ENCODE data around the gene CENPT.
"Not testable (repeated sequence)": the region's sequence is repeated elsewhere in the genome, so short reads cannot be mapped to it uniquely, and the experiment has no call there.

Gene CENPT

DNA sequence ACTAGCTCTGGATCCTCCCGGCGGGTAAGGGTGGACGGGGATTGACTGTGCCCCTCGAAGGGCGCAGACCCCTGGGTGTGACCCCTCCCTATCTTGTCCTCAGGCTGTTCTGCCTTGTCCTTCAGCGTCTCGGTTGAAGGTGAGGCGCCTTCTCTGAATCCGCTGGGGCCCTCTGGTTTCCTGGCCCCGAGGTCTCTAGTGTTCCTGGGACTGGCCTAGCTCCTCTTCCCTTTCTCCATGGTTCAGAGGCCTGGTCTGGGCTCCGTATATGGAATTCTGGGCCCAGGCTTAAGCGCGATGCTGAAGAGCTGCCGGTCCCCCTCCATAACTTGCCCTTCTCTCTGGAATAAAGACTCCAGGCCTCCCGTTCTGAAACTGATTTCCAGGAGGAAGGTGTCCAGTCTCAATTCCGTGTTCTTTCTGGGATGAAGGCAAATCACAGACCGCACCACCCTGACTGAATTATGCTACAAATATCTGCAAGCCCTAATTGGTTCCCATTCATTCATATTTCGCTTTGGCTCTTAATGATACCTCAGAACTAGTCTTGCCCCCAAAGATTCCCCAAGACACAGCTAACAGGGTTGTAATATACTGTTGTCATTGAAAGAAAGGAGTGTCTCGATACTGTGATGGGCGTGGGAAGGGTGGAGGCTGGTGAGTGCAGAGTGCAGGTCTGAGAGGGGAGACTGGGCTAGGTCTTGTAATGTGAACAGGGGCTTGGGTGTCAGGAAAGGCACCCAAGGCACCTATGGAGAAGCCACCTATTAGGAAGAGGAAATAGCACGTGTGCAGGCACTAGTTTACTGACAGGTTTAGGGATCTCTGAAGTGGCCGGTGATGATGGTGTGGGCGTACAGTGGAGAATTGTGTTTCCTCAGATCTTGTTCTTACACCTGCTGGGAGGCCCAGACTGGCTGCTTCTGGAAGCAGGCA, 26.2 kb upstream of the CENPT start:
- DNase-seq, result peak; percentile 27

DNA sequence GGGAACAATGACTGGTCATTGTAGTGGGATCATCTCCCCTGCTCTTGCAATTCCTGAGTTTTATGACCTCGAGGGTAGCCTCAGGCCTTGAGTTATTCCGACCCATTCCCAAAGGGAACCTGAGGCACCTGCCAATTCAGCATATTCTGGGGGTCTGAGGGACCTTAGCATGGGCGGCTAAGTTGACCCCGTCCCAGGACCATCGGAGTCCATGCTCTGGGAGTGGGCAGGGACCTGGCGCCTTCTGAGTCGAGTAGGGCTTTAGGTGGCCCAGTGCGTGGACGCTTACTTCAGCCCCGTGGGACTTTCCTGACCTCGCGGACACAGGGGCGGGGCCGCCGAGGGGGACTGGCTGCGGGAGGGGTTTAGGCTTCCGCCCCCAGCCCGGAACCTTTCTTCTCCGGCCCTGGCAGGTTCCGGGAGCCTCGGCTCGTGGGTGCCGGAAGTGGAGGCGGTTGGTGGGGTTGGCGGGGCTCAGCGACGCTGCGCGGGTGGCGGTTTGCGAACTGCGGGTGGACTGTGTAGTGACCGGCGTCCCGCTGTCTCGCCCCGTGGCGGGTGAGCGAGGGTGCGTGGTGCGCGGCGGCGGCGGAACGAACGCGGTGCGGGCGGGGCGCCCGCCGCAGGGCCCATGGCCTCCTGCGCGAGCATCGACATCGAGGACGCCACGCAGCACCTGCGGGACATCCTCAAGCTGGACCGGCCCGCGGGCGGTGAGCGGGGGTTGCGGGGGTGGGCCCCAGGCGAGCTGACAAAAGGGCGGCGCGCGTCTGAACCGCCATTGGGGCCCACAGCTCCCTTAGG, 25.3 kb upstream of the CENPT start, which contains the start of gene EDC4:
TSS of gene EDC4 (plus strand) at position 422 of the 804 bp plus-strand sequence. CDS start at position 632, 210 bp downstream.
- peak; percentile 90 for DNase-seq

DNA sequence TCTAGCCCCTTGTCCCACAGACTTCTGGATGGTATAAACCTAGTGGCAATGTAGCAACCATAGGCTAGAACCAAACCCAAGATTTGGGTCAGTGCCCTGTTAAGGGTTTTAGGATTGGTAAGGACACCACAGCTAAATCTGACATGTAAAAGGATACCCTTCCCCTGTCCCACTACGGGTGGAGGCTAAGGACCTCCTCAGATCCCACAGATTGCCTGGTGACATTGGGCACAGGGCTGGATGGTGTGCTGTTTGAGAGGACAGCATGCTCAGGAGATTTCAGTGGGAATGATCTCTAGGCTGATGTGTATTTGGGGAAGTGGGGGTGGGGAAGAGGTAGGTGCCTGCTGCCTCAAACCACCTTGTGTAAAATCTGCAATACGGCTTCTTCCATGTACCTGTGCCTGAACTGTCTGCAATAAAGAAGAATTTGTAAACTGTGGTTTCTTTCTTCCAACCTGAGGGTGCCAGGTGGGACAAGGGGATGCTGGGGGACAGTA, 24.7 kb upstream of the CENPT start:
- peak; percentile 14 for DNase-seq

DNA sequence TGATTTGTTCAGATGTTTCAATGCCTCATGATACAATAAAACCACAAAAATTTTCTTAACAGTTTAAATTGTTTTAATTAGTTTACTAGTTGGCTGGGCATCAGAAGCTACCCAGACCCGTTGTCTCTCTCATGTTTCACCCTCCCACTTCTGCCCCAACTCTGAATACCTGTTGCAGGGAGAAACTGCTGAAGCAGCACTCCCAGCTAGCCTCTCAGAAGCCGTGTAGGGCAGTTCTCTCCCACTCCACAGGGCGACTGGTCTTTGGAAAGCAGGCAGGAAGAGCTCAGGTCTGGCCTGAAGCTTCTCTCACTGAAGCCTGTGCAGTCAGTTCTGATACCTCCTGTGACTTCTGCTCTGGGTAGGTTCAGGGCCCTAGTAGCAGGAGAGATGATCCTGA, 23.8 kb upstream of the CENPT start:
- peak; percentile 25 for DNase-seq

DNA sequence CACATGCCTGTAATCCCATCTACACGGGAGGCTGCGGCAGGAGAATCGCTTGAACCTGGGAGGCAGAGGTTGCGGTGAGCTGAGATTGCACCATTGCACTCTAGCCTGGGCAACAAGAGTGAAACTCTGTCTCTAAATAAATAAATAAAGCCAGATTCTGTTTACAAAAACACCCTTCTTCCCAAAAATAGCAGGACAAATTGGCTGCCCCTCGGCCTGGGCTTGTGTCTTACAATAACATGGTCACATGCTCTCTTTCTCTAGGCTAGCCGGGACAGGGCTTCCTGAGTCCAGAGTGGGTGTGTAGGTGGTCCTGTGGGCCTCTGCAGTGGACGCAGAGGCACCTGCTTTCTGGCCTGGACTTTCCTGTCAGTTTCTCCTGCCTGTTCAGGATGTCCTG, 22.2 kb upstream of the CENPT start:
- no peak for DNase-seq

DNA sequence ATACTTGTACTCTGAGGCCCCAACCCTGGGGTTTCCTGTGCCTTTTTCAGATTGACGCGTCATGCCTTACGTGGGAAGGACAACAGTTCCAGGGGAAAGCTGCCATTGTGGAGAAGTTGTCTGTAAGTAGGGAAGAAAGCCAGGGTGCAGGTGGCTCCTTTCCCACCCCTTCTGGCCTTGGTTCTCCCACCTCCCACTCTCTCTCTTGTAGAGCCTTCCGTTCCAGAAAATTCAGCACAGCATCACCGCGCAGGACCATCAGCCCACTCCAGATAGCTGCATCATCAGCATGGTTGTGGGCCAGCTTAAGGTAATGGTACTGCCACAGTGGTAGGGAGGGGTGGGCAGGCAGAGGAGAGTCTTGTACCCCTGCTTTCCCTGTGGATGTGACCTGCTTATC, 20.8 kb upstream of the CENPT start:
- DNase-seq, result no peak

DNA sequence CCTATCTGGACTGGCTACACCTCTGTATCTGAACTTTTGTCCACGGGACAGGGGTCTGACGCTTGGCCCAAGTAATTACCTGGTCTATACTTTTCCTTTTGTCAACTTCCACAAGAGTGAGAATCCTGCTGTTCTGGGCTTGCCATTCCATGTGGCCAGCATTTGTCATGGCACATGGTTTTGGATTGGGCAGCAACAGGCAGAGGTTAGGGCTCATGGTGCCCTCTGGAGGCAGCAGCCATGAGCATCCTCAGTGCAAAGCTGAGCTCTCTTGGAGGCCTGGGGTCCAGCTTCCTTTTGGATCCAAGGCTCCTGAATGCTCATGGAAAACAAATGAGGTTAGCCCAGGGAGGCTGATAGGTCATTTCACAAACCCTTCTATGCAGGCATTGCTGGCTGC, 17.8 kb upstream of the CENPT start:
- peak; percentile 73 for DNase-seq

DNA sequence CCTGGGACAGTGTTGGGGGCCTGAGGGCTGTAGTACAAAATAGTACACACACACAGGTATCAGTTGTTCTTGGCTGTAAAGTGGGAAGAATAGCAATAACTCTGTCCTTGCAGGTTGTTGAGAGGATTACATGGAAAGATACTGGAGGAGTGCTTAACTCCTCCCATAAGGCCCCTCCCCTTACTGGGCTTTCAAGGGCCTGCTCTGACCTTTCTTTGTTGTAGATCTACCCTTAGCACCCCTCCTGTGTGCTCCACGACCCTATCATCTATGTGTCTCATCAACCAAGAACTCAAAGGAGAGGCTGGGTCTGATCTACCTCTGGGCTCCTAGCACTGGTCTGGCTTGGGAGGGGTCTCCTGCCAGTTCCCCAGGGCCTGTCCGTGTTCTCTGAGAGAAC, 17.1 kb upstream of the CENPT start:
- no peak for DNase-seq

DNA sequence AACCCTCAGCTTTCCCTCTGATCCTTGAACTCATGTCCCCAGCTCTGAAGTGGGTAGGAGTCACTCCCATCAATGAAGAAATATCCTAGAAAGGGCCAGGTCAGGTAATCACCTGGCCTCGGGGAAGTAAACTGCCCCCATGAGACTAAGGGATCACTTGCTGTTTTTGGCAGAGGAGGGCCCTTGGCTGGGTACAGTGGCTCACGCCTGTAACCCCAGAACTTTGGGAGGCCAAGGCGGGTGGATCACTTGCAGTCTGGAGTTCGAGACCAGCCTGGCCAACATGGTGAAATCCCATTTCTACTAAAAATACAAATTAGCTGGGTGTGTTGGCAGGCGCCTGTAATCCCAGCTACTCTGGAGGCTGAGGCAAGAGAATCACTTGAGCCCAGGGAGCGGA, 16.6 kb upstream of the CENPT start:
- not testable (repeated sequence) for DNase-seq

DNA sequence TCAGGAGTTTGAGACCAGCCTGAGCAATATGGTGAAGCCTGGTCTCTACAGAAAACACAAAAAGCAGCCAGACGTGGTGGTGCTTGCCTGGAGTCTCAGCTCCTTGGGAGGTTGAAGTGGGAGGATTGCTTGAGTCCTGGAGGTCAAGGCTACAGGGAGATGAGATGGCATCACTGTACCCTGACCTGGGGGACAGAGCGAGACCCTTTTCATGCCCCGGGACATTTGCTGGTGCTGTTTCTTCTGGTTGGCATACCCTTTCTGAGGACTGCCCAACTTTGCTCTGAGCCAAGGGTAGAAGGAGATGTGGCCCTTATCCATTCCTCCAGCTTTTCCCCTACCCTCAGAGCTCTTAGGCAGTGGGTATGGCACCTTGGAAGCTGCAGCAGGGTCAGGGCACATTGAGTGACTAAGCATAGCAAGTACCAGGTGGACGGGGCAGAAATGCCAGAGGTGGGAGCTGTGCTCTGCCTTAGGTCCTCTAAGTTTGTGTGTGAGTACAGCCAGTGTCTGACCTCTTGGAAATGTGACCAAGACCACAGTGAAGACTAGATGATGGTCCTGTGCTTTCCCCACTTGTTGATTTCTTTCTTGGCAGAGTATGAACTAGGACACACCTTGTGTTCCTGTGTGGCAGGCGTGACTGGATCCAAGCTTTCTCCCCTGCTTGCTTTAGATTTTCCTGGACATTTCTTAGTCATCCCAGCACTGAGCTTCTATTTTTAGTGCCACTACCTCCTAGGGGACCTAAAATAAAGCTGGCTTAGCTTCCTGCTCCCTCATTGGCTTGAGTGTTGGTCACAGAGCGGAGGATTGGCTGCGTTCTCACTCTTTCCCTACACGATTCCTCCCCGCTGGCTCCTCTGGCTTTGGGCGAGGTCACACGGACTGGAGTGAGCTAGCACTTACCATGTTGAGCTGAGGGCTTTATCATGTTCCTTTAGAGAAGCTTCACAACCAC, 15.4 kb upstream of the CENPT start:
- no peak for DNase-seq

DNA sequence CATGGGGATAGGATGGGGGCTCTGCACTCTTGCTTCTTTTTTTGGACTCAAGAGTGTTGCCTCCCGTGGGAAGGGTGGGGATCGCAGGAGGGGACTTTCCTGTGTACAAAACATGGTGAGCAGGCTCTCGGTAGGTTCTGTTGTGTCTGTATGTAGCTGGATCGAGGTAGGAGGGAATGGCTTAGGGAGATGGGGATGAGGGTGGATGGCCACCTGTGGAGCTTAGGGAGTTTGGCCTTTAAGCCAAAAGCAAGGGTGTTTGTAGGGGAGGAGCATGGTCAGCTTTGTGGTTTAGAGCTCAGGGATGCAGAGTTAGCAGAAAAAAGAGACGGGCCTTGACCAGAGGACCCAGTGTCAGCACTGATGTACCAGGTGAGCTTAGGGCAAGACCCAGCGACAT, 14.4 kb upstream of the CENPT start:
- no peak for DNase-seq

DNA sequence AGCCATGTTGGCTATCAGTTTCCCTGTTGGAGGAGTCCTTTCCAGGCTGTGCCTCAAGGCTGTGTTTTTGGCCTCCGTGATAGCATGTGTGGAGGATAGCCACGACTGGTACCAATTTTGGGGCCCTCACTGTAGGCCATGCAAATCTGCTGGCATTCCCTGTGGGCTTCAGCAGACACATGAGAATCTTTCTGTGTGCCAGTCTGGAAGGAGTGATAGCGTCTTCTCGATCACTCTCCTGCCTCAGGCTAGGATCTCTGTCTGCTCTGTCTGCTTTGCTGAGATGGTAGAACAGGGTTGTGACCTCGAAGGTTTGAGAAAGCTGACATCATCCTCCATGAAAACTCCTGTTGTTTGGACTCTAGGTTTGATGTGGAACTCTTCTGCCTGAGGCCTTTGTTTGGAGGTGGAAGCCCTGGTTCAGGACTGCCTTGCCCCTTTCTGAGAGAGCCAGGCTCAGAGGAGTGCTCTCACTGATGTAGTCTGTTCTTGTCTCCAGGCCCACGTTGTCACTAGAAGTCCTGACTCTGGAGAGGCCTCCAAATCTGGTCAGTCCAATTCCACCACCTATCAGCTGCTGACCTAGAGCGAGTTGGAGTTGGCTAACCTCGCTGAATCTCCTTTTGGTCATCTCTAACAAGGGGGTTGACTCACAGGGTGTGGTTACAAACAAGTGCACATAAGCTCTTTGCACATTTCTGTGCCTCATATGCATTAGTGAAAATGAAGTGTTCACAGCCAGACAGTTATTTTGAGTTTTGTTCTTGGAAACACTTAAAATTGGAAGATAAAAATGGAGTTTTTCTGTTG, 13.3 kb upstream of the CENPT start:
- no peak for DNase-seq

DNA sequence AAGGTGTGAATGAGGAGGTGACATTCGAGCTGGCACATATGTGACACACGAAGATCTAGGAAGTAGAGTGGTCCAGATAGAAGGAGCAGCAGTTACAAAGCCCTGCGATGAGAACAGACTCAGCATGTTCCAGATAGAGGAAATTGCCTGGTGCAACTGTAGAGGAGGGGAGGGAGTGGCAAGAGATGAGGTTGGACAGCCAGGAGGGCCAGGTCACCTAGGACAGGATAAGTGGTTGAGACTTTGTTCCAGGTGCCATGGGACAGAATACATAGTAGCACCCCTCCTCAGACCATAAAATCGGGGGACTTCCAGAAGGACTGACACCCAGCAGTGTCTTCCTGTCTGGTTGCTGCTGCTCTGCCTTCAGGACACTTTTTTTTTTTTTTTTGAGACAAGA, 11.0 kb upstream of the CENPT start:
- peak; percentile 50 for DNase-seq

DNA sequence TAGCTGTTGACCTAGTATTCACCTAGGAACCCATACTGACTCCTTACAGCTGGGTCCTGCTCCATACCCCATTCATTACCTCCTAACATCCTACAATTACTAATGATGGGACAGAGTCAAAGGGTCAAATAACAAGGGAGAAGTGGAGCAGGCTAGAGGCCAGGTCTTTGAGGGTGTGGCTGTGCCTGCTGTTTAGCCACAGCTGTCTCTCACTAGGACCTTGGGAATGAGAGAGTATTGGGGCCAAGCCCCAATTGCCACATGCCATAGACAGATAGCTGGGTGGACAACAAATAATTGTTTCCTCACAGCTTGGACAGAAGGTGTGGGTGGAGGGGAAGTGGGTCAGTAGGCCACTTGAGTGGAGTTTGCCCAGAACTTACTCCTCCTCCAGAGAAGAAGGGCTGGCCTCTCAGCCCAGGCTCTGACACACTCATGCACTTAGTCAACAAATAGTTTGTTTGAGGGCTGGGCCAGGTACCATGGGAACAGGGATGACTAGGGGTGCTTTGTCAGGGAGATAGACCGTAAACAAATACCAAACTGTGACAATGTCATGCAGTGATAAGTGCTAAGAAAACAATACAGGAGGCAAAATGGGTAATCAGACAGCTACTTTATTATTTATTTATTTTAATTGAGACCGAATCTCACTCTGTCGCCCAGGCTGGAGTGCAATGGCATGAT, 10.2 kb upstream of the CENPT start:
- DNase-seq, result peak; percentile 98

DNA sequence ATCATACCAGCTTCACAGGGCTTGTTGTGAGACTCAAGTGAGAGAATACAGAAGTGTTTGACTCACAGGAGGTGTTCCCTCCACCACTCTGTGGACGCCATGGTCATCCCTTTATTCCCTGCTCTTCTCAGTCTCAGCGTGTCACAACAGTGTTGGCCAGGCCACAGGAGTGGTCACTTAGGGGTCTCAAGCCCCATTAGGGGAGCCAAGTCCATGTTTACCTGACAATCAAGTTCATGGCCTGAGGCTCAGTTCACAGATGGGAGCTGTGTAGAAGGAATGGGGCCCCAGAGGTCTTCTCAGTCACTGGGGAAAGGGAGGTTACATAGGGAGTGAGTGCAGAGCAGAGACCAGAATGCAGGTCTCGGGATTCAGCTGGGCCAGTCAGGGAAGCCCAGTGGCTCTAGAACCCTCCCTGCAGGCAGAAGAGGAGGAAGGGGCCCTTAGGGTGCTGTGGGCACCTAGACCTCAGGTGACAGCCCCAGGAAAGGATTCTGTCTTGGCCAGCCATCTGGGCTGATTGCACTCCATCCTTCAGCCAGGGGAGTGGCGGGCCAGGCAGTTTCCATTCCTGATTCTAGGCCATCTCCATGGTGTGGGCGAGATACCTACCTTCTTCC, 9.5 kb upstream of the CENPT start:
- peak; percentile 62 for DNase-seq

DNA sequence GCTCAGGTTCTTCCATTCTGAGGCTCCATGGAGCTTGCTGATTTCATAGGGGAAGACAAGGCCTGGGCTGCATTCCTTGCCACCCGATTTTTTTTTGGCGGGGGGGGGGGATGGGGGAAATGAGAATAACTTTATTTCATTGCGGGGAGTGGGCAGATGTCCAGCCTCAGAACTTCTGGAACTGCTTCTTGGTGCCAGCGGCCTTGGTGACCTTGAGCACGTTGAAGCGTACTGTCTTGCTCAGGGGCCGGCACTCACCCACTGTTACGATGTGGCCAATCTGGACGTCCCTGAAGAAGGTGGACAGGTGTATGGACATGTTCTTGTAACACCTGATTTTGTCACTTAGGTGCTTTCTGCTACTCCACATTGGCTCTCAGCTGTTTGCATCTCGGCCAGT, 8.3 kb upstream of the CENPT start:
- DNase-seq, result no peak

DNA sequence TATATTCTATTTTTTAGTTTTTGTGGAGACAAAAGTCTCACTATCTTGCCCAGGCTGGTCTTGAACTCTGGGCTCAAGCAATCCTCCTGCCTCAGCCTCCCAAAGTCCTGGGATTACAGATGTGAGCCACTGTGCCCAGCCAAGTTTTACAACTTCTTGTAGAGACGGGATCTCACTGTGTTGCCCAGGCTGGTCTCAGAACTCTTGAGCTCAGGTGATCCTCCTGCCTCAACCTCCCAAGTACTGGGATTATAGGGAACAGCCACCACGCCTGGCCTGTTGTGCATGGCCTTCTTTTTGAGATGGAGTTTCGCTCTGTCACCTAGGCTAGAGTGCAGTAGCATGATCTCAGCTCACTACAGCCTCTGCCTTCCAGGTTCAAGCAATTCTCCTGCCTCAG, 6.2 kb upstream of the CENPT start:
- DNase-seq, result no peak

DNA sequence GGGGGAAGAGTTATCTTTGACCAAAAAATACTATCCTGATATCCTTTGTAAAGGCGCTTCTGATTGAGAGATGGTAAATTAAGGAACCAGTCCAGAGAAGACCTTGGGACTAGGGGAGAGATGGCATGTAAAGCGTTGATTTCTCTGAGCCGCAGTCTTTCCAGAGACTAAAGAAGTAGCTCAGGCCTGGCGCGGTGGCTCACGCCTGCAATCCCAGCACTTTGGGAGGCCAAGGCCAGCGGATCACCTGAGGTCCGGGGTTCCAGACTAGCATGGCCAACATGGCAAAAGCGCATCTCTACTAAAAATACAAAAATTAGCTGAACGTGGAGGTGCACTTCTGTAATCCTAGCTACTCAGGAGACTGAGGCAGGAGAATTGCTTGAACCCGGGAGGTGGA, 625 bp upstream of the CENPT start:
- no peak for DNase-seq

DNA sequence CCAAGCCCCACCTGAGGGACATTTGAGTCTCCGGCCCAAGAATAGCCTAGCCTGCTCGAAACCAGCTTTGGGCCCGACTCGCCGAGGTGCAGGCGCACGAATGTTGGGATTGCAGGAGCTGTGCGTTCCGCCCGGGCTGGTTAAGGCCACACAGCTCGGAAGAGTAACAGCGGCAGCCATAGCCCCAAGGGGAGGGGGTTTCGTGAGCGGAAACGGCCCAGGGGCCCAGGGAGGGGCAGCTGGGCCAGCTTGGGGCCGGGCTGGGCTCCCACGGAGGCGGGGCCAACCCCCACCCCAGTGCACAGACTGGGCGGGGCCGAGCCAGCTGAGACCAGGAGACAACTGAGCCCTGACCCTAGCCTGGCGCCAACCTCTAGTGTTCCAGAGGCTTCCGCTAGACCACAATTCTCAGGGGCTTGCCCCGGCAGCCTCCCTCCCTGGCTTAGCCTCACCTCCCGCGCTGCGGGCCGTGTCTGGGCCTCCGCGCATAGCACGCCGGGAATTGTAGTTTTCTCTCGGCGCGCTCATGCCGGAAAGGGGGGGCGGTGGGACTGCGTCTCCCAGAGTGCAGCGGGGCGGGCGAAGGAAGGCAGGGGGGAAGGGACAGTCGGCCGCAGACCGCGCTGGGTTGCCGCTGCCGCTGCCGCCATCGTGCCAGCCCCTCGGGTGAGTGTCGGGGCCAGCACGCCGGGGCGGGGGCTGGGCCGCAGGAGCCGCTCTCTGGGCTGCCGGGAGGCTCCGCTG, 1.0 kb downstream of the CENPT start, which contains the start of gene NUTF2:
TSS of gene NUTF2 (plus strand) at position 614 of the 744 bp plus-strand sequence. CDS start 18,198 bp downstream, outside the sequence.
- DNase-seq, result peak; percentile 96

DNA sequence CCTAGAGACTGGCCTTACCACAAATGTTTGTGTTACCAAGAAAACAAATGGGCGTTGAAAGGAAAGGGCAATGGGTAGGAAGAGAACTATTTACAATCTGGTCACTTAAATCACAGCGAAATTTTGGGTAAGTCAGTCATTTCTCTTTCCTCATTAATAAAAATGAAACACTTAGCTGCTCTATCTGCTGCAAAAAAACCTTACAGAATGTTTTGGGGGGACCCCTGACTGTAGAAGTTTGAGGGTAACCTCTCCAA, 1.5 kb downstream of the CENPT start:
- no peak for DNase-seq
